Loucy (cell line): ENCODE measurements around the gene PLG.

Experiments used
- EZH2phosphoT487 ChIP-seq: fragments of 200-600 bp; IDR thresholded peaks from 2 replicates; pipeline ENCODE4 v1.6.1; 2018; ENCODE audit warnings: antibody characterized with exemption, mild to moderate bottlenecking, moderate library complexity, borderline replicate concordance
- TF ChIP-seq, protein P1 (sequence below): fragments of 200-600 bp; sonication (generic); conservative IDR thresholded peaks from 2 replicates; pipeline ENCODE4 v1.5.1; 2014; ENCODE audit warnings: mild to moderate bottlenecking, antibody characterized with exemption, low read length

DNA sequence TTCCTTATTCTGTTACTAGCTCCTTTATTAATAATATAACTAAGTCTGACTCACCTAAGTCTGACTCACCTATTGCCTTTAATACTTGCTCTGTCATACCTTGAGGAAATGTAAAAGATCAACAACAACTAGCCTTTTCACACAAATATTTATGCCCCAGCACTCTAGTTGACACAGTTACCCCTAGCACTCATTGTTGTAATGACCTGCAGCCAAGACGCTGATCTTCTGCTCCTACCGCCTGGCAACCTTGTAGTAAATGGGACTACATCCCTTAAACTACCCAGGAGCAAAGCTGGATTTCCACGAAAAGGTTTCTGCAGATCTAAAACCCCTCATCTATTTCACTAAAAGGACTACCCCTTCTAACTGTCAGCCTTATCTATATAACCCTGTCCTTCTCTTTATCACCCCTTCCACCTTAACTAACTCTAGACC lies 90.0 kb downstream of the PLG start:
- TF ChIP-seq, protein P1, sequence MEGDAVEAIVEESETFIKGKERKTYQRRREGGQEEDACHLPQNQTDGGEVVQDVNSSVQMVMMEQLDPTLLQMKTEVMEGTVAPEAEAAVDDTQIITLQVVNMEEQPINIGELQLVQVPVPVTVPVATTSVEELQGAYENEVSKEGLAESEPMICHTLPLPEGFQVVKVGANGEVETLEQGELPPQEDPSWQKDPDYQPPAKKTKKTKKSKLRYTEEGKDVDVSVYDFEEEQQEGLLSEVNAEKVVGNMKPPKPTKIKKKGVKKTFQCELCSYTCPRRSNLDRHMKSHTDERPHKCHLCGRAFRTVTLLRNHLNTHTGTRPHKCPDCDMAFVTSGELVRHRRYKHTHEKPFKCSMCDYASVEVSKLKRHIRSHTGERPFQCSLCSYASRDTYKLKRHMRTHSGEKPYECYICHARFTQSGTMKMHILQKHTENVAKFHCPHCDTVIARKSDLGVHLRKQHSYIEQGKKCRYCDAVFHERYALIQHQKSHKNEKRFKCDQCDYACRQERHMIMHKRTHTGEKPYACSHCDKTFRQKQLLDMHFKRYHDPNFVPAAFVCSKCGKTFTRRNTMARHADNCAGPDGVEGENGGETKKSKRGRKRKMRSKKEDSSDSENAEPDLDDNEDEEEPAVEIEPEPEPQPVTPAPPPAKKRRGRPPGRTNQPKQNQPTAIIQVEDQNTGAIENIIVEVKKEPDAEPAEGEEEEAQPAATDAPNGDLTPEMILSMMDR: no peak
- no peak for TF ChIP-seq EZH2phosphoT487
